NAMALWA (cell line): ENCODE measurements around the gene ITPKB.
A peak's percentile ranks its signal among the peaks of the same experiment; 100 is the strongest.
"Not testable (repeated sequence)": the region's sequence is repeated elsewhere in the genome, so short reads cannot be mapped to it uniquely, and the experiment has no call there.

Experiments
- DNase-seq: peaks from one replicate; pipeline ENCODE4 v3.0.0-alpha.2; 2015; ENCODE audit warnings: low spot score

Gene ITPKB

DNA sequence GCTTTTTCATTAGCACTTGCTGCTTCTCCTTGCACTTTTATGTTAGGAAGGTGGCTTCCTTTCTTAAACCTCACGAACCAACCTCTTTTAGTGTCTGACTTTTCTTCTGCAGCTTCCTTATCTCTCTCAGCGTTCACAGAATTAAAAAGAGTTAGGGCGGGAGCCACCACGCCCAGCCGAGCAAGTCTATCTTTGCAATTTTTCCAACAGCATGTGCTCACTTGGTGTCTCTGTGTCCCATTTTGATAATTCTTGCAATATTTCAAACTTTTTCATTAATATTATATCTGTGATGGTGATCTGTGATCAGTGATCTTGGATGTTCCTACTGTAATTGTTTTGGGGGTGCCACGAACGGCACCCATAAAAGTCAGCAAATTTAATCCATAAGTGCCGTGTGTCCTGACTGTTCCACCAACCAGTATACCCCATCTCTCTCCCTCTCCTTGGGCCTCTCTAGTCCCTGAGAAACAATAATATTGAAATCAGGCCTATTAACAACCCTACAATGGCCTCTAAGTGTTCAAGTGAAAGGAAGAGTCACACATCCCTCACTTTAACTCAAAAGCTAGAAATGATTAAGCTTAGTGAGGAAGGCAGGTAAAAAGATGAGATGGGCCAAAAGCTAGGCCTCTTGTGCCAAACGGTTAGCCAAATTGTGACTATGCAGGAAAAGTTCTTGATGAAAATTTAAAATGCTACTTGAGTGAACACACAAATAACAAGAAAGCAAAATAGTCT lies 15.9 kb upstream of the ITPKB start:
- DNase-seq: no peak

DNA sequence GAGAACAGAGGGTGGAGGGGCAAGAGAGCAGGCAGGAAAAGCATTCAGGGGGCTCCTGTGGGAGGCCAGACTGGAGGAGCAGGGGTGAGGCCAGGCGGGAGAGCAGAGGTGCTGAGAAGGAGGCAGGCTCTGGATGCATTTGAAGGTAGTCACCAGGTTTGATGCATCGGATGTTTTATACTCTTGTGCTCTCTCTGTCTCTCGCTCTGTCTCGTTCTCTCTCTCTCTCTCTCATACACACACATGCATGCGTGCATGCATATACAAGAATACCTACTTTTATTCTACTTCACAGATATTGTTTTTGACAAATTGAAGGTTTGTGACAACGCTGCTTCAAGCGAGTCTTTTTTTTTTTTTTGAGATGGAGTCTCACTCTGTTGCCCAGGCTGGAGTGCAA lies 15.0 kb upstream of the ITPKB start:
- DNase-seq: no peak

DNA sequence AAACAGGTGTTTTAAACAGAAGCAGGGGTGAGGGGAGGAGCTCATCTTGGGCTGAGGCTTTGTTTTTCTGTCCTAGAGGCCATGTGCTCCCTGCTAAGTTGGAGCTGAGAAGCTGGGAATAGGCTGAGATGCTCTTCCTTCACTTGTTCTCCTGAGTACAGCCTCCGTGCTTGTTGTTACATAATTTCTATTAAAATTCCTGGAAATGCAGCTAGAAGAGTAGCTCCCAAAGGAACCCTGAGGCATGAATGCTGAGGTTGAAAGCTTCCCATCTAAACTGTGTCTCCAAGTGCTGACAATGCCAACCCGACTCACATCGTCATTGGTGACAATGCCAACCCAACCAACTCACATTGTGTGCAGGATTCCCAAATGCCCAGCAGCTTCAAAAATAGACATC lies 12.6 kb upstream of the ITPKB start:
- DNase-seq: no peak

DNA sequence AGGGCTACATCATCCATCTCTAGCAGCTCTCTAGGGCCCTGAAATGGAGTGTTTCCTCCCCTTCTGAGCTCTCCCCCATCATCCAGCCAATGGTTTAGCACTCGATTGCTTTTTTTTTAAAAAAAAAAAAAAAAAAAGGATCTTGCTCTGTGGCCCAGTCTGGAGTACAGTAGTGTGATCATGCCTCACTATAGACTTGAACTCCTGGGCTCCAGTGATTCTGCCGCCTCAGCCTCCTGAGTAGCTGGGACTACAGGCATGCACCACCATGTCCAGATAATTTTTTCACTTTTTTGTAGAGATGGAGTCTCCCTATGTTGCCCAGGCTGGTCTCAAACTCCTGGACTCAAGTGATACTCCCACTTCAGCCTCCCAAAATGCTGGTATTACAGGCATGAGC lies 12.1 kb upstream of the ITPKB start:
- no peak for DNase-seq

DNA sequence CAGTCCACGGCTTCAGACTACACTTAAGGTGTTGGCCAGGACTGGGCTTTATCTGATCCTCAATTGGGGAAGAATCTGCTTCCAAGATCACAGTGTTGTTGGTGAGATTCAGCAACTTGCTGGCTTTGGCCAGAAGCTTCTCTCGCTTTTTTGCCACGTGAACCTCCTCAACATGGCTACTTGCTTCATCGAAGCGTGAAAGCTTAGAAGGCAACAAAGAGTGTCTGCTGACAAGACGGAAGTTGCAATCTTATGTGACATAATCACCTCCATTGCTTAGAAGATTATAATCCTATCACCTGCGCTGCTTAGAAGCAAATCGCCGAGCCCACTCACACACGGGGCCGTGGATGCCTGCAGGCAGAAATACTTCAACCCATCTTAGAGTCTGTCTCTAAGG lies 10.4 kb upstream of the ITPKB start:
- DNase-seq: peak; percentile 31

DNA sequence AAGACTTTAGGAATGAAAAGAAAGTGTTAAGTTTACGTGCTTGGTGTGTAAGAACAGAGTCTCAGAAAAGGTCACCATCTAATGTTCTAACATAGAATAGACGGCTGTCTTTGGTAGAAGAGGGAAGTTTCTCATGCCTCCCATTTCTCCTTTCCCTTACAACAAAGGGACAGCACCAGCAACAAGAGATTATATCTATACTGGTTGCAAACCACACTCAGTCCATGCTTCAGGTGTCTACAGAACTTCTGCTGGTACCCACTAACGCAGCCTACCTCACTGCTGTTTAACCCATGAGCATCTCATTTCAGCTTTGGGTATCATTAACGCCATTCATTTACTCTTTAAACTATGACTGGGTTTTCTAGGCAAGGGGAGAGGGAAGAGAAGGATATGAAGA lies 9.2 kb upstream of the ITPKB start:
- no peak for DNase-seq

DNA sequence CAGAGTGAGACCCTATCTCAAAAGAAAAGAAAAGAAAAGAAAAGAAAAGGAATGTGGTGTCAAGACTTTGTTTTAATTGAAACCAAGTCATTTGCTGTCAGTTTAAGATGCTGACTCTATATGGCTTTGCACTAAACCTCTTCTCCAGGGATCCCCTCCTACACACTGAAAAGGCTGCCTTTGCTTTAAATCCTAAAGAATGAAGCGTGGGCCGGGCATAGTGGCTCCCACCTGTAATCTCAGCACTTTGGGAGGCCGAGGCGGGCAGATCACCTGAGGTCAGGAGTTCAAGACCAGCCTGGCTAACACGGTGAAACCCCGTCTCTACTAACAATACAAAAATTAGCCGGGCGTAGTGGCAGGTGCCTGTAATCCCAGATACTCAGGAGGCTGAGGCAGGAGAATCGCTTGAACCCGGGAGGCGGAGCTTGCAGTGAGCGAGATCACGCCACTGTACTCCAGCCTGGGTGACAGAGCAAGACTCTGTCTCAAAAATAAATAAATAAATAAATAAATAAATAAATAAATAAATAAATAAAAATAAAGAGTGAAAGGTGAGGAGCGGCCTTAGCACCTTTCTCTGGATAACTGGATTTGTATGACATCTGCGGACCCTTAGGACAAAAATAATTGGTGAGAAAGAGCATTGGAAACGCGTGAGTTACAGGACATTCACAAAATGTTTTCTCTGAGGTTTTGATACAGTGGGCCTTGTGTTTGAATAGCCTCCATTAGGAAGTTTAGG lies 8.6 kb upstream of the ITPKB start:
- DNase-seq: not testable (repeated sequence)

DNA sequence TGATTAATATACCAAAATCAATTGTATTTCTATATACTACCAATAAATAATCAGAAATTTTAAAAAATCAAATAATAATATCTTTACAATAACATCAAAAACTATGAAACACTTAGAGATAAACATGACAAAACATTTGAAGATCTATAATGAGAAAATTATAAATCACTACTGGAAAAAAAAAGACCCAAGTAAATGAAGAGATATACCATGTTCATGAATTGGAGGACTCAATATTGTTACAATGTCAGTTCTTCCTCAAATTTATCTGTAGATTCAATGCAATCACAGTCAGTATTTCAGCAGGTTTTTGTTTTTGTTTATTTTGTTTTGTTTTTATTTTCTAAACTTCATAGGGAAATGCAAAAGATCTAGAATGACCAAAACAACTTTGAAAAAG lies 4.2 kb upstream of the ITPKB start:
- DNase-seq: no peak

DNA sequence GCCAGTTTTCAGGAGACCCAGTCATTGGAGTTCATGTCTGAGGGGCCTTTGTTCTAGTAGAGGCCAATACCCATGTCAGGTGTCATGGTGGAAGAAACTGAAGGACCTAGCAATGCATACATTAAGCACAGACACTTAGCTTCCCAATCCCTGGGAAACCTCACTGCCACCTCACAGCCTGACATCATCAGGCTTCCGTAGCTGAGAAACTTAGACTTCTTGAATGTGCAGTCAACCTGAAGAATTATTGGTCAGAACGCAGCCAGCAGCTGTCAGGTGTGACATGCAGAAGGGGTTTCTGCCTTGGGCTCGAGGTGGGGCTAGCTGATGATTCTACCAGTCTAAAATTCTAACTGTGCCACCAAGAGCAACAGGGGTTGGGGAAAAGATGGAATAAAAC lies 1.9 kb upstream of the ITPKB start:
- DNase-seq: peak; percentile 76

DNA sequence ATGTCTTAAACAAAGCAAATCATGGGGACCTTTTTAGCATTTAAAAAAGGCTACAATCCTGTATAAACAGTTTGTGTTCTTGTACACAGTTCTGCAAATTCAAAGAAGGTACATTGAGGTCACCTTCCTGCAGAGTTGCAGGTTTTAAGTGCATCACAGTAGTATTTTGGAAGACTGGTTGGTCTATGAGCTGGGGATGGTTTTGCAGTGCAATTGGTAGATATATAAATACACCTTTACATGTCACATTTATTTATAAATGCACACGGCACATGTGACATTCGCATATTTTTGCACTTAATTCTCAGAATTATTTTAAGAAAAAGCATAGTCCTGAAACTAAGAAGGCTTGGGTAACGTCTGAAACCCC lies 599 bp upstream of the ITPKB start:
- peak; percentile 52 for DNase-seq

DNA sequence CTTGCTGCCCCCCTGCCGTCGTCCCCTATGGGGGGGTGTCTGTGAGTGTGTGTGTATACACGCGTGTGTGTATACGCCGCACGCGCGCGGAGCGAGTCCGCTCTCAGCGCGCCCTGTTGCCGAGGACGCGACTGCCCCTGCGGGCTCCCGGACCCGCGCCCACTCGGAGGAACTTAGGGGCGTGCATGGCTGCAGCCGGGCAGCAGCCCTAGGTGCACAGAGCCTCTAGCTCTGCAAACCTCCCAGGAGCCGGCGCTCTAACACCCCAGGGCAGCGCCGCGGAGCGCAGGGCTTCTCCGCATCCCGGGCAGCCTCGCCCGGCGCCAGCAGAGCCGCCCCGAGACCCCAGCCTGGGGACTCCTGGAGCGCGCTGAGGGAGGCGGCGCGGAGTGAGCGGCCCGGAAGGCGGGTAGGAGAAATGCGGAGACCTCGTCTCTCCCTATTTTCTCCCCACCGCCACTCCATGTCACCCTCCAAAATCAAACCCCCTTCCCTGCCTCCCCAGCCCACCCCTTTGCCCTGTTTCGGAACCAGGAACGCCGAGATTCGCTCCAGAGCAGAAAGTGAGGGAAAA lies 574 bp downstream of the ITPKB start:
- DNase-seq: peak; percentile 60

DNA sequence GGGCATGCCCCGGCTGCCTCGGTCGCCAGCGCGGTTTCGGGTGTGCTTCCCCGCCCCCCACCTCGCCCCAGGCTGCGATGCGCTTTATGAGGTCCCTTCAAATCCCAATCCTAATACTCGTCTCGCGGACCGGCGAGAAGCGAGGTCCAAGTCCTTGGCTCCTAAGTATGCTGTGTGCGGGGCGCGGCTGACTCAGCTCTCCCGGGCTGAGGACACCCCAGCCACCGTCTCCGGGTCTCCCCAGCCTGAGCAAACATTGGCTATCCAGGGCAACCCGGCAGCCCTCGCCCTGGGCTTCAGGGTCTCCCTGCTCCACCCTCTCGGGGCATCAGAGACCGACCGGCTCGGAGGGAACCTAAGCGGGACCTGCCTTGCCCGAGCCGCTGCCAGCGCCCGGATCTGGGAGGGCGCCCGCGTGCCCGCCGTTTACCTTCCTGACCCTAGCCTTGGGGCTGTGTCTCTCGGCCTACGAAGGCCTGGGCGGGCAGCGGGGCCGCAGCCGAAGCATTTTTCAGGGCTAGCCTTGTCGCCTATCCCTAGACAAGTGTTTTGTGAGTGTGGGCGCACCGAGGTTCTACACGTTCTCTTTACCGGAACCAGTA lies 1.2 kb downstream of the ITPKB start:
- peak; percentile 66 for DNase-seq

DNA sequence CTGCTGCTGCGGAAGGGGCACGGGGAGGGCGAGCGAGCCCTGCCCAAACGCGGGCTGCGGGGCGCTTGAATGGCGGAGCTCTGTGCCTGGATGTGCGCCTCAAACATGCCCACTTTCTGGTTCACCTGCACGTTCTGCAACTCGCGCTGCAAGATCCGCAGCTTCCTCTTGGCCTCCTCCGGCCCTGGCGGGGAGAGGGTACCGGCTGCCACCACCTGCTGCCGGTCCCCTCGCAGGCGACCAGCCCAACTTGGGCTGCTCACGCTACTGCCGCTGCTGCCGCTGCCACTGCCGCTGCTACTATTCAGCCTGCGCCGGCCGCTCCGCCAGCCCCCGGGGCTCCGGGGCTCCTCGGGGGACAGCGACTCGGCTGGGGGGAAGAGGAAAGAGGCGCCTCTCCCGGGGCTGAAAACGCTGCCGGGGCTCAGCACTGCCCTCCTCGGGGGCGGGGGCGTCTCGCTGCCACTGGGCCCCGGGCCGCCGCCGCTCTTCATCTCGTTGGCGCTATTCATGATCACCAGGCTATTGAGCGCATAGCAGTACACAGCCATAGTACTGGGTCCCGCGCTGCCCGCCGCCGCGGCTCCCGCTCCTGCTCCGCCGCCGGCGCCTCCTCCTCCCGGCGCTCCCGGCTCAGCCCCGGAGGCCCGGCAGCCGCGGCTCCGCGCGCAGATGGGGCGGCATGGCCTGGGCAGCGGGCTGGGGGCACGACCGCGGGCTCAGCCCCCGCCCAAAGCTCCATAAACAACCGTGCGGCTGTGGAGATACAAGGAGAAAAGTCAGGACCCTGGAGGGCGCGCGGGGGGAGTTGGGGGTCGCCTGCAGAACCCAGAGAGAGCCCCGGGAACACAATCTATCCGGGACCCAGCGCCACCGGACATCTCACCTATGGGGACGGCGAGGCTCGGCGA lies 1.9 kb downstream of the ITPKB start:
- peak; percentile 69 for DNase-seq

DNA sequence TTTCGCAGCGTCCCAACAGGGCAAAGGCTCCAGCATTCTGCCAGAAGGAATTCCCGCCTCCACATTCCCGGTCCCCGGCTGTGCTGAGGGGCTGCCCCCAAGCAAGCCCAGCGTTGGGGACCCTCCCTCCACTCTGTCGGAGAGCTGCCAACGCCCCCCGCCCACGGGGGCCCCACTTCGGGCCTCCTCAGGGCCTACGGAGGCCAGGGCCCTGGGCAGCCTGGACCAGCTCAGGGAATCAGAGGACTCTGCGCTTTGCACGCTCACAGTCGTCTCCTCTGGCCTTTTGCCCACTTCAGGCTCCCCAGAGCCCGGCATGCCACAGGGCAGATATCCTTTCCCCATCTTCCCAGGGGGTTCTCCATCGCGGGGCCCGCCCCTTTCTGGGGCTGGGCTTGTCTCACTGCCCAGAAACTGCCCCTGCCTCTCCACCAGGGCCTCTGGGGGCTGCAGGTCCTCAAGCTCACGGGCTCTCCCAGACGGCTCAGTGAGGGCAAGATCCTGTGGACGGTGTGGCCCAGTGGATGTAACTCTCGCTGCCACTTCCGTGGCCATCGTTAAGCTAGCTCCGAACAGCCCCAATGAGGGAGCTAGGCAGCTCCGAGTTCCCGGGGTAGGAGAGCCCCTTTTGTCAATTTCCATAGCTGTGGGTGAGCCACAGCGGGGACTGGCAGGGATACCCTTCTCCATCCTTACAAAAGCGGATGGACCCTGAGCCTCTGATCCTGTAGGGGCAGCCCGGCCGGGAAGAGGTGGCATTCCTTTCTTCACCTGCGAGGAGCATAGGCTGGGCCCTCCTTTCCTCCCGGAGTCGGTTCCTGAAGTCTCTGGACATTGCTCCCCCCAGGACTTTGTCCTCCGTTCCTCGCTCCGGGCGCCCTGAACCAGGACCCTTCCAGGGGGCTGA lies 2.8 kb downstream of the ITPKB start:
- DNase-seq: no peak

DNA sequence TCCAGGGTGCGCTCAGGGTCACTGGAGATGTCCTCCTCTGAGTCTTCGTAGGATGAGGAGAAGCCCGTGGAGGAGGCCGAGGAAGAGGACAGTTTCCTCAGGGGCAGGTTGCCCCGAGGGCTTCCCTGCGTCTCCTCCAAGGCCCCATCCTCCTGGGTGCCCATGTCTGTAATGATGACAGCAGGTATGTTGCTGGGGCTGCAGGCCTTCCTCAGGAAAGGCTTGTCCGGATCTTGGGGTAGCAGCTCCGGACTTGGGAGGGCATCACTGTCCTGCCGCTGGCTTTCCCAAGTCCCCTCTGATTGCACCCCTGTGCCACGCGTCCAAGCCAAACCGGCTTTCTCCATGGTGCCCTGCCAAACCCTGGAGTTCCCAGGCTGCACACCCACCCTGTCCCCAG lies 3.5 kb downstream of the ITPKB start:
- DNase-seq: no peak

DNA sequence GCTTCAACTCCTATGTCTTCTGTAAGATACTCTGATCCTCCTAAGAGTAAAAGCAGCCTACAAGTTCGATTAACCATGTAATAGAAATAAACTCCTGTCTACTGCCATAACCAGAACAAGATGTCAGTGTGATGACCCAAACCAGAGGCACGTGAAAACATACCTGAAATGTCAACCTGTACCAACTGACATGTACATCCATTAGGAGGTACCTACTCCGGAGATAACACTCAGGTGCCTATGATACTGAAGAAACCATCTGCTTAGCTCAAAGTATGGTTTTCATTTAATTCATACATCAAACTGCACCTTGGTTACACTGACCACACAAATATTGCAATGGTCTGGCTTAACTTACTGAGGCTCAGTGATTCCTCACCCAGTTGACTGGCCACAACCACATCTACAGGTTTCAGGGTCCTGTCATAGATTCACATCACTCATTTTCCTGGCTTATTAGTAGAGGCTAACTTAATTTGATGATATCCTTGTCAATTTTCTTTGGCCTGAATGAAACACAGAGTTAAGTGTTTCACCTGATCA lies 4.4 kb downstream of the ITPKB start:
- no peak for DNase-seq

DNA sequence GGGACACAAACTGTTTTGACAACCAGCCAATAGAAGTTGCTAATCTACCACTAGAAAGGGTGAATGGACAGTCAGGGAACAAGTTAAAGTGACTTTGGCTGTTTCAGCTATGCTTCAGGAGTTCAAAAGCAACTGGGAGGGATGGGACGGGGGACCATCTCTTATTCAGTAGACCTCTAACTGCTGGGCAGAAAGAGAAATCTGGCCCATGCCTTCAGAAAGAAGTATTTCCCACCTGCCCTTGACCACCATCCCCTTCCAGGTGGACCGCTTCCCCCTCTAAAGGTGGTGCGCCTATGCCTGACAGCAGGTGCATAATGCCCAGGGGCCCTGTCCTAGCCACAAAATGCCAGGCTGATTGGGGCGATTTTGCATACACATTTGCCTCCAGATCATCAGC lies 5.2 kb downstream of the ITPKB start:
- DNase-seq: no peak

DNA sequence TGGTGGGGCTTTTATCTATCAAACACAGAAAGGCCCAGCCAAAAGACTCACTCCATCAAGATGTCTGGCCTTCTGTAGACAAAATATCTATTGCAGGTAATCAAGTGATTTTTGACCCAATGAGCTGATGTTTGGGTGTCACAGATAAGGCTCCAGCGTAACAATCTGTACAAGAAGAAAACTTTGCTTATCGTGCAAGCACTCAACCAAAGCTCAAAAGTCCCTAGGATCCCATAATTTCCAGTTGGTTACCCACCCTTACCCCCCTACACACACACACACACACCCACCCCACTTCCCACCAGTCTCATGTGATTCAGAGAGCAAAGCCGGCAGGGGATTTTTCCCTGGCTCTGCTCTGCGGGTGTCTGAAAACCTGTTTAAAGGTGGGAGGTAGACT lies 5.8 kb downstream of the ITPKB start:
- DNase-seq: no peak

DNA sequence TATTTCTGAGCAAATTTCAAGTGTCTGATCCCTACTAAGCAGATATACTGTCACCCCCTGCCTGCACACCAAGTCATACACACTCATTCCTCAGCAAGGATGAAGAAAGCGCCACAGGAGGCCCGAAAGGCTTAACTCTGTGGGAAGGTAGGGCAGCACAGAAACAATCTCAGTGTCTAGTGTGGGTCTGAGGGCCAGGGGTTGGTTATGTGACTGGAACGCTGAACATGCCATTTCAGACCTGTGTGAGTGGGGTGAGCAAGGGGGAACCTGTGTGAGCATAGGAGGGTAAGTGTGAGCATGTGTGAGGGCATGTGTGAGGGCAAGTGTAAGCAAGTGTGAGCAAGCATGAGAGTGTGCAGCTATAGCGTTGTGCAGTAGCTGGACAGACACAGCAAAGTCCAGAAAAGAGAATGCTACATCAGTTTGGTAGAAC lies 6.2 kb downstream of the ITPKB start:
- no peak for DNase-seq

DNA sequence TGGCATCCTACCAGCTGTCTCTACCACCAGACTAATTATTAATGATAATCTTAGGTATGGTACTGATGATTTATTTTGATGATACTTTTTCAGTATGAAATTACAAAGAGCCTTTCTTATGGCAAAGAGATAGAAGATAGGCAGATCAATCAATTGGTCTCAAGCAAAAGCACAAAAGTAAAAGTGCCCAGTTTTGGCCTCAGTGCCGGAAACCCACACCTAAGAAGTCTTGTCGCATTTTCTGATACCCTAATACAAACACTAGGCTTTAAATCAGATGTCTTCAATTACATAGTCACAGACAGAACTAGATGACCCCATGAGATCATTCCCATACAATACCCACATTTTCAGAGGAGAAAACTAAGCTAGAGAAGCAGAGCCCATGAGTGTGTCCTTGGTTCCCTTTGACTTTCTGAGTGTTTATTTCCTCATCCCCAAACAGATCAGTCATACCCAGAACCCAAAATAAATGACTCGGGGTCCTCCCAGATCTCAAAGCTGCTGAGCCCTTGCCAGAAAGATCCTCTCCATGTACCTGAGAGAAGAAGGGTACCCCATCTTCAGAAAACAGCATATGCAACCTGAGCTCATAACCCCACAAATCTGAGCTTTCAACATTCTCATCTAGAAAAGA lies 7.7 kb downstream of the ITPKB start:
- DNase-seq: no peak
